GM06990 (cell line): Measurements from ENCODE around the gene PPFIA2.

Source experiments
- DNase-seq: peaks from one replicate; pipeline ENCODE4 v3.0.0-alpha.2; 2011; ENCODE audit not compliant: insufficient read length; ENCODE audit errors: extremely low read depth
- H3K27me3 ChIP-seq: replicated peaks from 2 replicates; pipeline ENCODE4 v1.6.0; 2011; ENCODE audit warnings: low read length; ENCODE audit not compliant: control insufficient read depth, insufficient read depth
- H3K36me3 ChIP-seq: 2 replicates; pipeline ENCODE4 v1.5.1; 2011; ENCODE audit warnings: low read length; ENCODE audit not compliant: control insufficient read depth, insufficient read depth
- H3K4me3 ChIP-seq: replicated peaks from 2 replicates; pipeline ENCODE4 v1.5.1; 2011; ENCODE audit warnings: low read depth, mild to moderate bottlenecking, control low read depth, low read length
- TF ChIP-seq, protein P1 (sequence below): IDR thresholded peaks from 2 replicates; pipeline ENCODE4 v1.5.1; 2011; ENCODE audit warnings: low read length, control low read depth, mild to moderate bottlenecking, inconsistent platforms; ENCODE audit not compliant: insufficient read depth, poor library complexity, severe bottlenecking

Gene PPFIA2

DNA sequence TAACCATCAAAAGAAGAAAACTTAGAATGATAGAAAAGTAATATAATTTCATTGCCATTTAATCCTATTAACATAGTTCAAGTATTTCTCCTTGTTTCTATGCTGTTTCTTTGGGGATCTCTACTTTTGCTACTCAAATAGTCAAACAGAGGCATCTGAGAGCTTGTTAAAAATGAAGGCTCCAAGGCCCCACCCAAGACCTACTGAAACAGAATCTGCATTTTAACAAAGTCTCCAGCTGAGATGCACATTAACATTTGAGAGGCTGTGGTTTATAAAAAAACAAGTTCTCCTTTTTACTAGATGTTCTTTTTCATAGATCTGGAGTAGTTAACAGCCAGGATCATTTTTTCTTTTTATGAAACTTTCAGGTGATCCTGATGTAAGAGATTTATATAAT, 31.8 kb downstream of the PPFIA2 start:
- H3K36me3 ChIP-seq: no peaks in the 10 kb centered on the region

DNA sequence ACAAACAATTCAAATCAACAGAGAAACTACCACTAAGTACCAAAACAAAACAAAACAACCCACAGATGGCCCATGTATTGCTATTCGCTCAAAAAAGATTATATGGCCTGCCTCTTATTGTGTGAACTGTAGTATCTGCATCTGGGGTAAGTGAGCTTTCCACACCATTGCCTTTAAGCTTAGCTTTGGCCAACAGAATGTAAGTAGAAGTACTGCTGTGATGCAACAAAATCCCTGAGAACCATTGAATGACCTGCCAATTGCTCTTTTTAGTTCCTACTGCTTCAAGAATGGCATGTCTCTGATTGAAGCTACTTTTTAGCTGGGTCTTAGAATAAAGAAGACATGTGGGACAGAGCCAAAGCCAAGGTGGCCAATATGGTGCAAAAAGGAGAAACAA, 32.5 kb downstream of the PPFIA2 start:
- DNase-seq: no peak
- no peaks in the 10 kb centered on the region for H3K27me3 ChIP-seq
- TF ChIP-seq, protein P1, sequence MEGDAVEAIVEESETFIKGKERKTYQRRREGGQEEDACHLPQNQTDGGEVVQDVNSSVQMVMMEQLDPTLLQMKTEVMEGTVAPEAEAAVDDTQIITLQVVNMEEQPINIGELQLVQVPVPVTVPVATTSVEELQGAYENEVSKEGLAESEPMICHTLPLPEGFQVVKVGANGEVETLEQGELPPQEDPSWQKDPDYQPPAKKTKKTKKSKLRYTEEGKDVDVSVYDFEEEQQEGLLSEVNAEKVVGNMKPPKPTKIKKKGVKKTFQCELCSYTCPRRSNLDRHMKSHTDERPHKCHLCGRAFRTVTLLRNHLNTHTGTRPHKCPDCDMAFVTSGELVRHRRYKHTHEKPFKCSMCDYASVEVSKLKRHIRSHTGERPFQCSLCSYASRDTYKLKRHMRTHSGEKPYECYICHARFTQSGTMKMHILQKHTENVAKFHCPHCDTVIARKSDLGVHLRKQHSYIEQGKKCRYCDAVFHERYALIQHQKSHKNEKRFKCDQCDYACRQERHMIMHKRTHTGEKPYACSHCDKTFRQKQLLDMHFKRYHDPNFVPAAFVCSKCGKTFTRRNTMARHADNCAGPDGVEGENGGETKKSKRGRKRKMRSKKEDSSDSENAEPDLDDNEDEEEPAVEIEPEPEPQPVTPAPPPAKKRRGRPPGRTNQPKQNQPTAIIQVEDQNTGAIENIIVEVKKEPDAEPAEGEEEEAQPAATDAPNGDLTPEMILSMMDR: no peak

More for the DNA sequence above, 31.8 kb downstream of the PPFIA2 start:
- TF ChIP-seq, protein P1: no peak
- no peaks in the 10 kb centered on the region for H3K27me3 ChIP-seq
- DNase-seq: no peak
- no peak overlapping the region for H3K4me3 ChIP-seq

DNA sequence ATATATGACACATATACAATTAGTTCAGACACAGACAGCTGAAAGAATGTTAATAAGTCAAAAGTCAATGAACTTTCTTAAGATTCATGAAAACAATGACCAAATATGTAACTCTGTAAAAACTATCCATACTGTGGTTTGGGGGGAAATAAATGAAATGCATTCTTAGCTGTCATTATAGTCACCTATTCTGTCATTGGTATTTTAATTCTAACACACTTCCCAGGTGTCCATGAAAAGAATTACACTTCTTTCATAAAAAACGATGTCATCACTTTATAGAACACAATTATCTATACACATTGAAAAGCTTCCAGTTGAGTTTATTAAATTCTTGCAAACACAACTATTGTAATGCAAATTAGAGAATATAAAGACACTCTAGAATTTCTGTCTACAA, 35.8 kb downstream of the PPFIA2 start:
- H3K36me3 ChIP-seq: no peaks in the 10 kb centered on the region
- TF ChIP-seq, protein P1: no peak
- DNase-seq: no peak
- no peaks in the 10 kb centered on the region for H3K27me3 ChIP-seq
- H3K4me3 ChIP-seq: no peak overlapping the region

More for the DNA sequence above, 32.5 kb downstream of the PPFIA2 start:
- Histone ChIP-seq H3K4me3 (no peak overlapping the region), H3K36me3 (no peaks in the 10 kb centered on the region)

DNA sequence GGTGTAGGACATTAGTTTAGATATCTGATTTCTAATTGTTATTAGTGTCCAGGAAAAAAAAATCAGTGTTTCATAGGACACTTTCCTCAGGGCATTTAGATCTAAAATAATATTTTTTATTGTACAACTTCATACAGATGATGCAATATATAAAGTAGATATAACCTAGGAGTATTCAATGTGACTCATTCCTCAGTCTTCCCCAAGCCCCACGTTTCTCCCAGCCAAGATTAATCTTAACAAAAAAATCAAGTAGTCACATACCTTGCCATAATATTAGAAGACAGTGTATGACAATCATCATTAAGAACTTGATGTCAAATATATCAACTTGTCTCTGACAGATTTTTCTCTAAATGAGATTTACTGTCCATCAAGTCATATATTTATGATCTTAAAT, 37.1 kb downstream of the PPFIA2 start:
- DNase-seq: no peak
- no peak overlapping the region for H3K4me3 ChIP-seq
- H3K27me3 ChIP-seq: no peaks in the 10 kb centered on the region
- TF ChIP-seq, protein P1: no peak
- H3K36me3 ChIP-seq: no peaks in the 10 kb centered on the region

DNA sequence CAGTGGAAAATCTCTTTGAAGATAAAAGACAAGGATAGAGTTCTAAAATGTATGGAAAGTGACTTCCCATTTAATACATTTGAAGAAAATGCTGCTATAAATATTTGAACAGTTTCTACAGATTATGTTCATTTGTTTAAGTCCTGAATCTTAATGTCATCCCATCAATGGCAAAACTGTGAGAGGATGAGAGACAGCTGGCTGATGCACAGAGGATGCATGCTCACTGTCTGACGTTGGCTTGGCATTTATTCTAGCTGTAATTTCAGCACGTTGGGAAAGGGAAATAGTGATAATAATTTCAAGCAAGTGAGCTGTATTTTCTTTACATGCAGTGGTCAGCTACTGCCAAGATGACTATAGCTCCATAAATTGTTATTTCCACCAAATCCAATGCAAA, 40.5 kb downstream of the PPFIA2 start:
- Histone ChIP-seq H3K27me3 (no peaks in the 10 kb centered on the region), H3K36me3 (no peaks in the 10 kb centered on the region), H3K4me3 (no peak overlapping the region)
- DNase-seq: no peak
- TF ChIP-seq, protein P1: no peak

DNA sequence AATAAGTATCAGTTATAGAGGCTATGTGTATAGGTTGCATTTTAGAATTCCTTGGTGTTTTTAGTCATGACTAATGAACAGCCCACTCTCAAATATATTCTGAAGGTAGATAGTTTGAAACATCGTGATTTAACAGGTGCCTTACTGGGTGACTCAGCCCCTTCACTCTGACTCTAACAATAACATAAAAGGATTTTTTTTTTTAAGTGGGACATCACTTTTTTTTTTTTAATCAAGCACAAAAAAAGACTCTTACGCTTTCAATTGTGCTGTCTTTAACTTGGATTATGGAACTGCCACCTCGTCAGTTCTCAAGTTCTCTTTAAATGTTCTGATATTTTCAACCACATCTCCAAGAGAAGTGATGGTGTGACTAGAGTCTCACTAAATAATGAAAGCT, 46.6 kb downstream of the PPFIA2 start:
- TF ChIP-seq, protein P1: no peak
- Histone ChIP-seq H3K36me3 (no peaks in the 10 kb centered on the region), H3K27me3 (no peaks in the 10 kb centered on the region), H3K4me3 (no peak overlapping the region)
- DNase-seq: no peak
